GM19395 (cell line): Measurements from ENCODE around the gene LCN10.
"Not testable (repeated sequence)": the region's sequence is repeated elsewhere in the genome, so short reads cannot be mapped to it uniquely, and the experiment has no call there.

Experiments used
- ATAC-seq: cut with Tn5 transposase; IDR thresholded peaks from one replicate; pipeline ENCODE4 v1.9.1; 2021; ENCODE audit warnings: mild to moderate bottlenecking, moderate library complexity; ENCODE audit not compliant: unreplicated experiment

The LCN10 gene

DNA sequence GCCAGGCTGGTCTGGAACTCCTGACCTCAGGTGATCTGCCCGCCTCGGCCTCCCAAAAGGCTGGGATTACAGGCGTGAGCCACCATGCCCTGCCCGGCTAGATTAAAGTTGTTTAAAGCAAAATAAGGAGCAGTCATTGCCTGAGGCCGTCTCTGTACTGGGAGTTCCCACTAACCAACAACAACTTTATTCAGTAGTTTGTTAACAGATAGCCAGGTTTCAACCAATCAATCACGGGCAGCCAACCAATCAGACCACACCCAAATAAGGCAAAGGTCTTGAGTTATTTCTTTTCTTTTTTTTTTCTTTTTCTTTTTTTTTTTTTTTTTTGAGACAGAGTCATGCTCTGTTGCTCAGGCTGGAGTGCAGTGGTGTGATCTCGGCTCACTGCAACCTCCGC is 38.0 kb downstream of the LCN10 start:
- not testable (repeated sequence) for ATAC-seq

DNA sequence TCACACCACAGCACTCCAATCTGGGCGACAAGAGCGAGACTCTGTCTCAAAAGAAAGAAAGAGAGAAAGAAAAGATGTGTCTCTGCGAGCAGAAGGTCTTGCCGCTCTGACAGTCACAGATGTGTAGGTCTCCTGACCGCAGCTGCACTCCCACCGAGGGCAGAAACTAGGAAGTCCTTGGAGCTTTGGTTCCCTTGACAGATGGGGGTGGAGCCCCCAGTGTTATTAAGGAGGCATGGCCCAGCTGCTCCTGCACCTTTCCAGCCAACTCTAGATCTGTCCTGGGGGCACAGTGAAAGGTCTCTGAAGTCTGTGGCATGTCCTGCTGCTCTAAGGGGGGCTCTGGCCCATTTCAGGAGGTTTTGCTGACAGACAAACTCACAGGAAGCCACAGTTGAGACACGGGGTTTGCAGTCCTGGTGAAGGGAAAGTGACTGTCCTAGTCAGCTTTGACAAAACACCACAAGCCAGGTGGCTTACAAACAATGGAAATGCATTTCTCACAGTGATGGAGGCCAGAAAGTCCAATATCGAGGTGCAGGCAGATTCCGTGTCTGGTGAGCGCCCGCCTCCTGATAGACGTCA is 39.4 kb downstream of the LCN10 start:
- ATAC-seq: no peak

DNA sequence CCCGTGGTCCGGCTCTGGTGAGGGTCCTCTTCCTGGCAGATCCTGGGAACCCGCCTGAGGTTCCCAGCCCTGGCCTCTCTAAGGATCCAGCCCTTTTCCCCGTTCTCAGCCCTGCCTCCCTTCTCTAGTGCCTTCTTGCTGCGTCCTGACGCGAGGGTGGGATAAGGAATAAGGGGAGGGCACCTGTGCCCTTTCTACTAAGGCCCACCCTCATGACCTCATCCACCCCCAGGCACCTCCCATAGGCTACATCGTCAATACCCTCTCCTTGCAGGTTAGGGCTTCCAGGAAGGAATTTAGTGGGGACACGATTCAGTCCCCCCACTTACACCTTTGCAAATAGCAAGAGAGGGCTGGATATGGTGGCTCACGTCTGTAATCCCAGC is 41.1 kb downstream of the LCN10 start:
- no peak for ATAC-seq

DNA sequence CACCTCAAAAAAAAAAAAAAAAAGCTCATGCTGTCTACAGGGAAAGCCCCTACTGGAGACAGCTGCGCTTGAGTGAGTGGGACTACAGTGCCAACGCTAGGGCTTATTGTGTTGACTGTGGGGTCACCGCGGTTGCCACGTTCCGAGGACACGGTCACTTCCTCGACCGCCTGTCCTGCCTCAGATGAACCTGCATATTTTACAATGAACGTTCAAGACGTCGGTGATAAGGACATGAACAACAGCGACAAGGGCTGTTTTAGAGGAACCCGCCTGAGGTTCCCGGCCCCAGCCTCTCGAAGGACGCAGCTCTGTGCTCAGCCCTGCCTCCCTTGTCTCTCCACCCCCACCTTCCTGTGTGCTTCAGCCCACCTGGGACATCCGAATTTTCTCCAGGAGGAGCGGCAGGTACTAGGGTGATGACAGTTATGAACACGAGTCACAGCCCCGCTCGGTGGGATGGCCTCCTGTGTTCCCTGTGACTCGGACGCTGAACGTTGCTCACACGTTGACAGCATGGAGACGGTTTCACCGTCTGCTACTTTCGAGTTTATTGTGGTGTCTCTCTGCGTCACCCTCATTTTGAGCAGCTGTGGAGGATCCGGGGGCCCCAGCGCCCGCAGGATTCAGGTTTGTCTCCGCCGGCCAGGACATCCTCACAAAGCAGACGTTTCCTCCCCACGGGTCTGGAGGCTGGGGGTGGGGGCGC is 41.6 kb downstream of the LCN10 start:
- ATAC-seq: peak; percentile 74

DNA sequence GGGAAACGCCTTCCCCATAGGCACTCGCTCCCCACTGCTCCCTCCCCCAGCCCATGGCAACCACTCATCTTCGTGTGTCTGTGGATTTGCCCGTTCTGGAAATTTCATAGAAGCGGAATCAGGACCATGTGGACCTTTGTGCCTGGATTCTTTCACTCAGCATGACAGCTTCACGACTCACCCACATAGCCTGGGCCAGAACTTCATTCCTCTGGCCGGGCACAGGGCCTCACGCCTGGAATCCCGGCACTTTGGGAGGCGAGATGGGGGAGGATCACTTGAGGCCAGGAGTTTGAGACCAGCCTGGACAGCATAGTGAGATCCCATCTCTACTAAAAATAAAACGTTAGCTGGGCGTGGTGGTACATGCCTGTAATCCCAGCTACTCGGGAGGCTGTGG is 42.4 kb downstream of the LCN10 start:
- ATAC-seq: no peak

DNA sequence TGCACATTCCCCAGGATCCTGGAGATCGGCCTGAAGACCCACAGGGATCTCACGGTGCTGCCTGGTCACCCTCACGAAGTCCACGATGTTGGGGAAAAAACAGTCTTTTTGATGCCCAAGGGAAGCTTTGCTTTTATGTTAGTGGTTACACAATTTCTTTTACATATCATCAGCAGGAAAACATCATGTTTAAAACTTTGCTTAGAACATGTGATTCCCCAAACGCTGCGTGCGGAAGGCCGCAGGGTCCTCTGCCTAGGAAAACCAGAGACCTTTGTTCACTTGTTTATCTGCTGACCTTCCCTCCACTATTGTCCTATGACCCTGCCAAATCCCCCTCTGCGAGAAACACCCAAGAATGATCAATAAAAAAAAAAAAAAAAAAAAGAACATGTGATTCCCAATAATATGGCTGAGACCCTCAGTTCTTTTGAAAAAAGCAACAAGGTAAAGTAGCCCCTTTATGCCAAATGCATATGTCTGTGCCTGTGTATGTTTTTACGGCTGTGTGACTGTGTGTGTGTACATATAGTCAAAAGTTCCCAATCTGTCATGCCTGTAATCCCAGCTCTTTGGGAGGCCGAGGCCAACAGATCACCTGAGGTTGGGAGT is 44.0 kb downstream of the LCN10 start:
- ATAC-seq: no peak

DNA sequence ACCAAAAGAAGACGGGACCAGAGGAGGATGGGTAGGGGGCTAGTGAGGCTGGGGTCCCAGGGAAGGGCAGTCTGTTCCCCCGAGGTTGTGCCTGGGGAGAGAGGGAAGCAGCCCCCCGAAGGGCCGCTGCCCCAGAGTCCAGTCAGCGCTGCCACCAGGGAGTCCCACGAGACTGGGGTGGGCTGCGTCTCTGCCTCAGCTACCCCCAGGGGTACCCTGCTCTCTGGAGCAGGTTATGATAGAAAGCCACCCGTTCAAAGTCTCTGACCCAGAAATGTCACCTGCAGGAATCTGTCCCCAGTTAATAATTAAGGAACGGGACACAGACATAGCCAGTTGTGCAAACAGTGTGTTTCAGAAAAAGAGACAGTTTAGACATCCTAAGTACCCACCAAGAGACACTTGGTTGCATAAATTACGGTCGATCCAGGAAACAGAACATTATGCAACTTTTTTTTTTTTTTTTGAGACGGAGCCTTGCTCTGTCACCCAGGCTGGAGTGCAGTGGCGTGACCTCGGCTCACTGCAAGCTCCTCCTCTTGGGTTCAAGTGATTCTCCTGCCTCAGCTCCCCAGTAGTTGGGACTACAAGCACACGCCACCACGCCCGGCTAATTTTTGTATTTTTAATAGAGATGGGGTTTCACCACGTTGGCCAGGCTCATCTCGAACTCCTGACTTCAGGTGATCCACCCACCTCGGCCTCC is 44.8 kb downstream of the LCN10 start:
- ATAC-seq: no peak

DNA sequence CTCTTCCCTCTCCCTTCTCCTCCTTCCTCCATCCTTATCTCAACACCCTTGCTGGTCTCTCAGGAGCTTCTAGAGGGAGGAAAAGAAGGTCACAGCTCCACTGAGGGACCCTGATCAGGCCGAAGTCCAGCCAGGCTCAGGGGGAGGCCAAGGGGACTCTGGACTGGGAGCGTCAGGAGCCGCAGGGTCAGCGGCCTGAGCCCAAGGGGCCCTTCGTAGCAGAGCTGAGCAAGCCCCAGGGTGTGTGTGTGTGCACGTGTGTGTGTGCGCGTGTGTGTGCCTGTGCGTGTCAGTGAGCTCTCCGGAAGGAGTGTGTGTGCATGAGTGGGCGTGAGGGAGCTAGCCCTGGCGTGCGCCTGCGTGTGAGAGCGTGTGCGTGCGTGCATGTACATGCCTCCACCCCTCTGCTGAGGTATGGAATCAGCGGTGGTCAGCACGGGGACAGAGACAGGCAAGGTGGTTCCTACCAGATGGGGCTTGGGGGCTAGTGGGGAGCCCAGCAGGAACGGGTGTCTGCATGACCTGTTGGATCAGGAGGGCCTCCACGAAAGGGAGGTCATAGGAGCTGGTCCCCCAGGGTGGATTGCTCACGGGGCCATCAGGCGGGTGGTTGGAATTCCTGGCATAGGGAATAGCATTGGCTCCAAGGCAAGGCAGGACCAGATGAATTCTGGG is 45.5 kb downstream of the LCN10 start:
- ATAC-seq: no peak

DNA sequence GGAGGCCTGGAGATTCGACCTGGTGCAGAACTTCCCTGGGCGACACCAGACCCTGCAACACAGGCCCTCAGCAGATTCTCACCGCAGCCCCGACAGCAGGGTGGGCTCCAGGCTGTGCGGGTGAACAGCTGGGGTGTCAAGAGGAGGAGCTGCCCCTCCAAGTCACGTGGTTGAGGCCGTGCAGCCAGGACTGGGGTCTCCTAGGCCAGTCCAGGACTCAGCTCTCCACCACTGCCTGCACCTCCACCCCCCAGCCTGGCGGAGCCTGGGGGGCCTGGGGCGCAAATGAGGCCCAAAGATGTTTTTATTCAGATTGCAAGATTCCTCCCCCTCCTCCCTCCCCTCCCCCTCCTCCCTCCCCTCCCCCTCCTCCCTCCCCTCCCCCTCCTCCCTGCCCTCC is 46.2 kb downstream of the LCN10 start:
- ATAC-seq: no peak

DNA sequence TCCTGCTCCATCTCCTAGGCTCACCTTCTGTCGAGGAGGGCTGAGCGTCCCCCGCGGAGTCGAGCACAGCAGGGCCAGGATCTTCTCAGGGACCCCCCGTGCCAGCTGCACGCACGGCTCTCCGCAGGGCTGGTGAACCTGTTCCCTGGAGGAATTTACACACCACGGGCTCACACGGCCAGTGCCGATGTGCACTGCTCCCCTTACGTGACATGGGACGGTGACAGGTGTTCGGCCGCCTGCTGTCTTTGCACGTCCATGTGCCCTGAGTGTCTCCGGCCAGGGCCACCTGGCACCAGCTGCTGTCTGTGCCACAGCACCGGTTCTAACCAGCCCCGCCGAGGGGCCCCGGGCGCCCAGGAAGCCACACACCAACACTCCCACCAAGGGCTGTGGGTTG is 46.8 kb downstream of the LCN10 start:
- ATAC-seq: no peak

DNA sequence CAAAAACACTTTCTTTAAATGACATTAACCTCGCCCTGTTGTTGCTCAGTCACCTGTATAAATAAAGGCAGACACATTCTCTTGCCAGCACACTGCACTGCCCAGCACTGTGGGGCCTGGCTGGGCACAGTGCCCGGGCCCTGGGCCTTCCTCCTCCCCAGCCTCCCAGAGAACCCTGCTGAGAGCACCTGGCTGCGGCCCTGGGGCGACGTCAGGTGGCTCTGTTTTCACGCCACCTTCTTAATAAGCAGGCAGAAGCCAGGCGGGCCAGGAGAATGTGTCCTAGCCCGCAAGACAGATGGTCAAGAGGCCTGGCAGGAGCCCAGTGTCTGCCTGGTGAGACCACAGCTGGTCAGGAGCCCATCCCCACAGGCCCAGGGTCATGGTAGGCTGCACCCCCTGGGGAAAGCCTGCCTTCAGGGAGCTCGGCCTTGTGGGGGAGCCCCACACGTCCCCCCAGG is 47.3 kb downstream of the LCN10 start:
- ATAC-seq: no peak

DNA sequence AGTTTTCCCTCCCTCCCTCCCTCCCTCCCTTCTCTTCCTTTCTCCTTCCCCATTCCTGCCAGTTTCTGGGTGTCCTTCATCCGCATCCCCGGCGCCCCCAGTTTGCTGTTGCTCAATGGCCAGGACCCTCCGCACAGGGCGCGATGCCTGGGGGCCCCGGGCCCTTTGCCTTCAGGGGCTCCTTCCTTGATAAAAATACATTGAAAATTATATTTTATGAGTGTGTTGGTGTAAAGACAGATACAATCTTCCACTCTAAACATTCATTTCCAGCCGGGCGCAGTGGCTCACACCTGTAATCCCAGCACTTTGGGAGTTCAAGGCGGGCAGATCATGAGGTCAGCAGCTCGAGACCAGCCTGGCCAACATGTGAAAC is 47.9 kb downstream of the LCN10 start:
- ATAC-seq: no peak

DNA sequence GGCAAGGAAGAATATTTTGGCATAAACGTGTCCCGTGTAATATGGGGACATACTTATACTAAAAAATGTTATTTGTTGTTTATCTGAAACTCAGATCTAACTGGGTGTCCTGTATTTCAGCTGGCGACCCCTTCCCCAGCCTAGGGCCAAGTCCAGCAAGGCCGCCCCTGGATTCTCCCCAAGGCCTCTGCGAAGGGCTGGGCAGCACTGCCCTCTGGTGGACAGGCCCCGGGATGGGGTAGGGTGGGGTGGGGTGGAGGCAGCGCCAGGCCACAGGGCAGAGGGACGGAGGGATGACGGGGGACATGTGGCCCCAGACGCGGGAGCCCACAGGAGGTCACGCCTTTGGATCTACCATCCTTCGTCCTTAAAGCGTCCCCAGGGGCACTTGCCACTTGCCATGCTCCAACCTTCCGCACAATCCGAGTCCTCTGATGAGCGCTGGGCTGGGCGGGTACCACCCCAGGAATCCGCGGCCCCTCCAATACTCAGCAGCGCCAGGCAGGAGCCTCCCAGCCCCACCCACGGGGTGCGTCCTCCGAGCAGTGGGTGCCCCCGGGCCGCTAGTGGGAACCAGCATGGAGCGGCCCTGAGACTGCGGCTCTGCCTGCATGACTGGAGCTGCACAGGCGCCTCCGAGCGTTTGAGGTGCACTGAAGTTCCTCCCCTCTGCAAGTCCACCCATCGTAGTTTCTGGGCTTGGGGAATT is 48.4 kb downstream of the LCN10 start:
- ATAC-seq: no peak

DNA sequence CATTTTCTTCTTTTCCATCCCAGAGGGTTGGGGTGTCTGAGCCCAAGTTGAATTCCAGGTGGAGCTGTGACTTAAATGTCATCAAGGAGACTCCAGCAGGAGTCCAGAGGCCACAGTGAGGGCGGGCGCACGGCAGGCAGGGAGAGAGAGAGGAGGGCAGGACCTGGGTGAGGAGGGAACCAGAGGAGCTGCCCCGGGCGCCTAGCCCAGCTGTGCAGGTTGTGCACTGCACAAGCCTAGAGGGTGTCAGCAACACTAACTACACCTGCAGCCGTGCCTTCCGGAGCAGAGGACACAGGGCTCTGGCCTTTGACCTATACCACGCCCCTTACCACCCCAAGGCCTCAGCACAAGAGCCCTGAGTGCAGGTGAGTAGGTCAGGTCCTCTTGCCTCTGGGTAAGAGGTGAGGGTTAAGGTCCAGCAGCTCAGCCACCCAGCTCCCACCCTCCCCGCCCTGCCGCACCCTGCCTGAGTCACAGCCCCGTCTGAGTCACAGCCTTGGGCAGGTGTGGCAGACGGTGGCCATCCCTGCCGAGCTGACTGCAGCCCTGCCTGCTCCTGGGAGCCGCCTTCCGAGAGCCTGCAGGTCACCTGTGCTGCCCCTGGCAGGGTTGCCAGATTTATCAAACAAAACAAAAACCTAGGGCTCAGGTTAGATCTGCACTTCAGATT is 49.1 kb downstream of the LCN10 start:
- no peak for ATAC-seq

DNA sequence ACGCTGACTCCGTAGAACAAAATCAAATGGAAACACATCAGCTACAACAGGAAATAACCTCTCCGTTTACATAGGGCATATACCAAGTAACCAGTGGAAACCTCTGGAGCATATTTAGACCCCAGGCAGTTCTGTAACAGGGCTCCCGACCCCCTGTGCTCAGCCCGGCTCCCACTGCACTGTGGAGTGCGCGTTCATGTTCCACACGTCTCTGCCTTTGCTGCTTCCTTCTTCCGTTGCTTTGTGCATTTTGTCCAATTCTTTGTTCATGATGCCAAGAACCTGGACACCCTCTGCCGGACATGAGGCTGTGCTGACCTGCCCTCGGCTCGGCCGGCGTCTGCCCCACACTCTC is 49.6 kb downstream of the LCN10 start:
- ATAC-seq: no peak

DNA sequence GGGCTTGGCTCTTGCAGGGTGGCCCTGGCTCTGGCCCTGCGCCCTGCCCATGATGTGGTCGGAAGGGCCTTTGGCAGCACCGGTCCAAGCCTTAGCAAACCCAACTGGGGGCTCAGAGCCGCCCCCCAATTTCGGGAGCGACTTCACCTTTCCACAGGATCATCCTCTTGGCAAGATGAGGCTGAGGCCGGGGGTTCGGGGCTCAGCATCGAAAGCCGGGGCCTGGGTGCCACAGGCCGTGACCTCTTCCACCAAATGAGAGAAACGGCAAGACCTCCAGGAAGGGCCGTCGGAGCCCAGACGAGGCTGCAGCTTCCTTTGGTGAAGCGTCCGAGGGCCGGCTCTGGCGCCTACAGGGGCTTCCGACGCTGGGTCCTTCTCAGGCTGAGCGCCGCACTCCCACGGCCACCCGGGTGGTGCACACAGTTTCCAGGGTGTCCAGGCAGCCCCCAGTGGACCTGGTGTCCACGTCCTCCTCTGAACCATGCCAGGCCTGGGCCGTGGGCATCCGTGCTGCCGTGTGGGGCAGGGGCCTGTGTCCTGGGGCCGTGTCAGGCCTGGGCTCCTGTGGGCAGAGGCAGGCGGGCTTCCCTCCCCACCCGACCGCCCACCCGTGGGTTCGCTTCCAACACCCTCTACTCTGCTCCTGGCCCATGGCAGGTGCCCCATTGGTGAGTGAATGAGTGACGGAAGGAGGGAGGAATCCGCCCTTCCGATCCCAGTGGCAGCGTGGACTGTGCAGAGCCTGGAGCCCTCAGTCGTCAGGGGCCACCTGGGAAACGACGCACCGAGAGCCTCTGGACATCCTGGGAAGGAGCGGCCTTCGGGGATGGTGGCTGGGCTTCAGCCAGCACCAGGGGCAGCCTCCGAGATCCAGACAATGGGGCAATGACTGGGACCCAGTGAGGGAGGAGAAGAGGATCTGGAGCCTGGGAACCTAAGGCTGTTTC is 50.3 kb downstream of the LCN10 start:
- no peak for ATAC-seq

DNA sequence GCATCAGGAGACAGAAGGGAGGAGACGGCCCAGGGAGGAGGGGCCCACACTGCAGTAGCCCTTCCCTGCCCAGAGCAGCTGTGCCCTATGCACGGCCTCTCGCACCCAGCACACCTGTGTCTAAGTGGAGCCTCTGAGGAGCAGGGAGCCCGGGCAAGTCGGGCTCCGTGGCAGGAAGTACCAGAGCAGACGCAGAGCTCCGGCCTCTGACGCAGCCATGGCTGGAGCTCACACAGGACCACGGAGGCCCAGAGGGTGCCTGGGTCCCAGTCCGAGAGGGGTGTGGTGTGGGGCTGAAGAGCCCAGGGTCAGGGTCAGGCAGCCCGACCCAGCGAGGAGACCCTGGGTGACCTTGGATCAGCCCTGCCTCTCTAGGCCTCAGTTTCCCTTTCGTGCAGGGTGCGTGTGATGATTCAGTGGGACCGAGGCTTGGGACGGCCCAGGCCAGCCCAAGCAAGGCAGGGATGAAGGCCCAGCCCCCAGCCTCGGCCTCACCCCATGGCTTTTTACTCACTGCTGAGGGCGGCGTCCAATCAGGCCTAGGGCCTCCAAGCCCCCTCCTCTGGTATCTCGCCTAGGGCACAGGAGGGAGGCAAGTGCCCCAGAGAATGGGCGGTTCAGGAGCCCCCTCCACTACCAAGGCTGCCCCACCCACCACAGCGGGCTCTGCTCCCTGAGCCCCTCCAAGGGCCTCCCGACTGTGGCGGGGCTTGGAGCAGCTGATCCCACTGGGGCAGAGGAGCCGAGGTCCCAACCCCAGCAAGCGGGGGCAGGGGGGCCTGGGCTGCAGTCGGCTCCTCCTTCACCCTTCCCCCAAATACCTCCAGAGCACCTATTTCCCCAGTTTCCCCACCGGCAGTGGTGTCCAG is 51.2 kb downstream of the LCN10 start:
- no peak for ATAC-seq

DNA sequence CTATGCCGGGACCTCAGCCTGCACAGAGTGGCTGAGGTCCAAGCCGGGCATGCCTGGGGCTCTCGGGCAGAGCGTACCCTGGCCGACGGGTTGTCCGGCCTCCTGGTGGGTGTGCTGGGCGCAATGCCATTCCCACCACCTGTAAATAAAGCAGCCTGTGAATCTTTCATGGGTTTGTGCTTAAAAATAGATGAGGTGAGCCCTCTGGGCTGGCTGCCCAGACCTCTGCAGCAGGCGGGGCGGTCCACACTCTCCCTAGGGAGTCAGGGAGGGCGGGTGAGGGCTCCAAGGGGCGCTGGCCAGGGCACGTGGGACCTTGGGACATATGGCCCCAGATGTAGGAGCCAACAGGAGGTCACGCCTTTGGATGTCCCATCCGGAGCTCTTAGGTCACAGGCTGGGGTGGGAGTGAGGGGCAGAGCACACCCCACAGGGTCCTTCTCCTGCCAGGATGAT is 51.9 kb downstream of the LCN10 start:
- no peak for ATAC-seq
